ENCODE measurements around the gene LSS. TPM values are rescaled to one million over a fixed set of nuclear protein-coding genes. Genes with fewer than 3 reads are reported as not detected.
A peak's percentile ranks its signal among the peaks of the same experiment; 100 is the strongest.

LSS gene
- 10 to 100 TPM; 27.5 to 57.9 (median 44.3) TPM for polyA plus RNA-seq (ENCODE audit: insufficient read depth in 1 of 5, insufficient read length in 5 of 5, low replicate concordance in 1 of 5)
- long read RNA-seq, donor 1, full-length matches to known transcripts: 7 of 7 reads
- long read RNA-seq, donor 1, partial matches to known transcripts: 0 of 7 reads
- long read RNA-seq, donor 1, other reads (novel, unspliced or antisense): 0 of 7 reads
- long read RNA-seq, donor 2, full-length matches to known transcripts: 2 of 2 reads
- long read RNA-seq, donor 2, partial matches to known transcripts: 0 of 2 reads
- long read RNA-seq, donor 2, other reads (novel, unspliced or antisense): 0 of 2 reads
- long read RNA-seq, donor 3, full-length matches to known transcripts: 2 of 2 reads
- long read RNA-seq, donor 3, partial matches to known transcripts: 0 of 2 reads
- long read RNA-seq, donor 3, other reads (novel, unspliced or antisense): 0 of 2 reads
- long read RNA-seq, donor 4, partial matches to known transcripts: 0 of 1 reads
- long read RNA-seq, donor 4, other reads (novel, unspliced or antisense): 0 of 1 reads
- long read RNA-seq, donor 5, full-length matches to known transcripts: 9 of 9 reads
- long read RNA-seq, donor 5, partial matches to known transcripts: 0 of 9 reads
- long read RNA-seq, donor 5, other reads (novel, unspliced or antisense): 0 of 9 reads
- long read RNA-seq, donor 6, full-length matches to known transcripts: 2 of 8 reads
- long read RNA-seq, donor 6, partial matches to known transcripts: 6 of 8 reads
- long read RNA-seq, donor 6, other reads (novel, unspliced or antisense): 0 of 8 reads
- long read RNA-seq, donor 7, full-length matches to known transcripts: 3 of 9 reads
- long read RNA-seq, donor 7, partial matches to known transcripts: 6 of 9 reads
- long read RNA-seq, donor 7, other reads (novel, unspliced or antisense): 0 of 9 reads
- long read RNA-seq, donor 8: 0 reads

GRCh38 chr21:46228345-46229051 lies at the start of gene LSS:
LSS (minus strand) TSS chr21:46228774; CDS start chr21:46228745, 29 bp downstream.
- peak; percentile 95 to 97 for DNase-seq

- DNase-seq: no peak
Measured at GRCh38 chr21:46274797-46275390, 46.3 kb upstream of the LSS start.

- DNase-seq: no peak
Measured at GRCh38 chr21:46273341-46273740, 44.8 kb upstream of the LSS start.

GRCh38 chr21:46269466-46269865 lies 40.9 kb upstream of the LSS start:
- no peak for DNase-seq

GRCh38 chr21:46268371-46268770 lies 39.8 kb upstream of the LSS start:
- no peak for DNase-seq

GRCh38 chr21:46266946-46267345 lies 38.4 kb upstream of the LSS start:
- DNase-seq: no peak

GRCh38 chr21:46265736-46266525 lies 37.4 kb upstream of the LSS start:
- no peak for DNase-seq

- DNase-seq: no peak
Measured at GRCh38 chr21:46264690-46265144, 36.1 kb upstream of the LSS start.

- DNase-seq: no peak
Measured at GRCh38 chr21:46264046-46264689, 35.6 kb upstream of the LSS start.

- DNase-seq: no peak
Measured at GRCh38 chr21:46256501-46256994, 28.0 kb upstream of the LSS start.

DNA sequence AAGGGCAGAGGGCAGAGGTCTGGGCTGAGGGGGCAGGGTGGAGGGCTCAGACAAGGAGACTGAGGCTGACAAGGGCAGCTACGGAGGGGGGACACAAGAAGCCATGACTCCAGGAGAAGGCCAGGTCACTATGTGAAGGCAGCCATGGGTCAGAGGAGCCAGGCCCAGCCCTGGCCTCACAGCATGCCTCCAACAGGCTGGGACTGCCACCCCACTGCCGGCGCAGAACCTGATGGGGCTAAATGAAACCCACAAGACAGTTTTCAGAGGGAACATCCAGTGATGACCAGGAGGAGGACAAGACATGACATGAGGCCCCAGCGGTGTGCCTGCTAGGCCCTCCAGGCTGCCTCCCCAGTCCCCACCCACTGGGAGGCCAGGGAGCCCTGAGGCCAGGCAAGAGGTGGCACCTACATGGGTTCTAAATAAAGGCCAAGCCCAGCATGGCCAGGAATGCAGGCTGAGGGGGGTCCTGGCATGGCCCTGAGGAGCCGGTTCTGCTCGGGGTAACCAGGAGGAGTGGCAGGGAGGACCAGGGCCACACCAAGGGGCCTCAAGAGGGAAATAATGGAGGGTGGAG lies 27.3 kb upstream of the LSS start:
- no peak for DNase-seq

DNA sequence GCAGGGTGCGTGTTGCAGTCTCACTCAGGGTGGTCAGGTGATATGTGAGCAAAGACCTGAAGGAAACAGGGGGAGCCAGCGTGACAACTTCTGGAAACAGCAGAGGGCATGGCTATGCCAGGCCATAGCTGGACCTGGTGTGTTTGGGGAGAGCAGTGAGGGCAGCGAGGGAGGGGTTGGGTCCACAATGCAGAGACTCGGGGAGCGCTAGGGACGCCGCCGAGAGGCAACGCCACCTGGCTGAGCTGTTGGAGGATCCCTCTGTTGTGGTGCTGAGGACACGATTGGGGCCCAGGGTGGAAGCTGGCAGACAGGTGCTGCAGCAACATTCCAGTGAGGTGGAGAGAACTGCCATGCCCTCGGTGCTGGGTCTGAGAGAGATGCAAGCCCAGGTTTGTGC lies 26.6 kb upstream of the LSS start:
- no peak for DNase-seq

- DNase-seq: no peak
Measured at GRCh38 chr21:46254208-46254975, 25.8 kb upstream of the LSS start.

GRCh38 chr21:46253610-46254124 lies 25.1 kb upstream of the LSS start:
- DNase-seq: no peak

GRCh38 chr21:46252840-46253239 lies 24.3 kb upstream of the LSS start:
- DNase-seq: no peak

- no peak for DNase-seq
Measured at GRCh38 chr21:46250146-46250725, 21.7 kb upstream of the LSS start.

DNA sequence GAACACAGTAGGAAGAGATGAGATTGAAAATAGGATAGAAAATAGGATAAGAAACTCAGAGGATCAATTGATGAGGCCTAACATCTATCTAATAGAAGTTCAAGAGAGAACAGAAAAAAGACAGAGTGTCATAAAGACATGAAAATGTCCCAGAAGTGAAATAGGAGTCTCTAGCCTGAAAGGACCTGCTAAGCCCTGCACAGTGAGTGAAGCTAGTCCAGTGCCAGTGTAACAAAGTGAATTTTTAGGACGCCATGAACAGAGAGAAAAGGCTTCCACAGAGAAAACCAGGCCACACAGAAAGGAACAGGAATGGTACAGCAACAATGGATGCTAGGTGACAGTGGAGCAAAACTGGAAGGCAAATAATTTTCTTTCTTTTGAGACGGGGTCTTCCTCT lies 20.3 kb upstream of the LSS start:
- DNase-seq: no peak

DNA sequence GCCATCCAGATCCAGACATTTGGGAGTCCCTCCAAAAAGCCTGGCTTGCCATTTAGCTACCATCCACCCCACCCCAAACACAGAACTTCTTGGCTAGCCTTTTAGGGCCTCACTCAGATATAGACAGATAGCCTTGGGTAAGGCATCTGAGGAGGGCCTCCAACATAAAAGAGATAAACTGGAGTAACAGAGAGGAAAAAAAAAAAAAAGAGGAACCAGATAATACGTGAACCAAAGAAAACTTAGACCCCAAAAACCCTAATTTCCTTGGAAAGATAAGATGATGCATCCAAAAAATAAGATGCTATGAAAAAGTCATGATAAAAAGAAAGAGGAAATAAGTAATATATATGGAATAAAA lies 19.8 kb upstream of the LSS start:
- DNase-seq: no peak
